Spinal cord (tissue), 10 donors: ENCODE measurements around the gene BNIP5. TPM values are rescaled to one million over a fixed set of nuclear protein-coding genes. Genes with fewer than 3 reads are reported as not detected.
A peak's percentile ranks its signal among the peaks of the same experiment; 100 is the strongest.

Experiments
- DNase-seq, 6 donors: peaks; one replicate each; pipeline versions ENCODE4 v3.0.0 to v3.0.0-alpha.2; 2013 to 2015; ENCODE audit warnings: low spot score in 6 of 6, low read depth in 4 of 6
- H3K27ac ChIP-seq: one replicate; pipeline ENCODE4 v1.5.1; 2013; ENCODE audit warnings: low read depth, low read length, control low read depth
- H3K27me3 ChIP-seq: one replicate; pipeline ENCODE4 v1.6.1; 2013; ENCODE audit warnings: low read length; ENCODE audit not compliant: control insufficient read depth, insufficient read depth
- H3K36me3 ChIP-seq: one replicate; pipeline ENCODE4 v1.6.1; 2013; ENCODE audit warnings: low read length; ENCODE audit not compliant: control insufficient read depth, insufficient read depth
- H3K4me1 ChIP-seq: one replicate; pipeline ENCODE4 v1.6.1; 2013; ENCODE audit warnings: low read length; ENCODE audit not compliant: control insufficient read depth, insufficient read depth
- H3K4me3 ChIP-seq: one replicate; pipeline ENCODE4 v1.5.1; 2013; ENCODE audit warnings: low read depth, low read length, control low read depth
- H3K9me3 ChIP-seq: one replicate; pipeline ENCODE4 v1.6.1; 2013; ENCODE audit warnings: low read length; ENCODE audit not compliant: control insufficient read depth, insufficient read depth
- WGBS: methylation state at CpG from one replicate; pipeline ENCODE4 v1.1.5; 2013; ENCODE audit warnings: missing lambda C conversion rate; ENCODE audit not compliant: insufficient coverage; 5-methylcytosine and 5-hydroxymethylcytosine counted together
- polyA plus RNA-seq, 2 donors: library from polyadenylated mRNA; unstranded; fragments of 120-200 nt; gene quantifications; one replicate each; pipeline ENCODE4 v1.2.1, GENCODE V29; 2013; ENCODE audit not compliant: insufficient read length in 2 of 2
- total RNA-seq, 2 donors: library from RNA; depleted of rRNA in 1 of 2; stranded (reverse); fragments of 120-200 nt in 1 of 2; fragments of >200 nt in 1 of 2; gene quantifications; one replicate each; pipeline versions ENCODE4 v1.2.3 to v1.2.4, GENCODE V29; 2013 to 2014
- donor health status: healthy.

The BNIP5 gene
- total and polyA plus RNA-seq, 4 donors: under 0.01 to 0.06 (median 0.05) TPM; not detected in 1

GRCh38 chr6:36336208-36336710 is 429 bp downstream of the BNIP5 start:
- peaks cover 26% of the 10 kb centered on the region for H3K4me1 ChIP-seq
- no peak overlapping the region for H3K4me3 ChIP-seq
- DNase-seq: no peak
- no peaks in the 10 kb centered on the region for H3K27me3 ChIP-seq
- H3K27ac ChIP-seq: no peak overlapping the region
- H3K36me3 ChIP-seq: no peaks in the 10 kb centered on the region
- no peaks in the 10 kb centered on the region for H3K9me3 ChIP-seq
- 81% methylated on average over 3 of the region's 5 CpGs for WGBS

- no peaks in the 10 kb centered on the region for H3K9me3 ChIP-seq
- no peak for DNase-seq
- no peaks in the 10 kb centered on the region for H3K36me3 ChIP-seq
- no peak overlapping the region for H3K4me3 ChIP-seq
- H3K4me1 ChIP-seq: peaks cover 20% of the 10 kb centered on the region
- no peak overlapping the region for H3K27ac ChIP-seq
- no peaks in the 10 kb centered on the region for H3K27me3 ChIP-seq
- 94% methylated on average over 12 of the region's 14 CpGs for WGBS
Observed at GRCh38 chr6:36335465-36336207, 1.1 kb downstream of the BNIP5 start.

- H3K27me3 ChIP-seq: no peaks in the 10 kb centered on the region
- H3K4me3 ChIP-seq: no peak overlapping the region
- H3K27ac ChIP-seq: no peak overlapping the region
- 92% methylated on average over 12 of the region's 14 CpGs for WGBS
- H3K4me1 ChIP-seq: peaks cover 20% of the 10 kb centered on the region
- no peaks in the 10 kb centered on the region for H3K9me3 ChIP-seq
- H3K36me3 ChIP-seq: no peaks in the 10 kb centered on the region
- DNase-seq: no peak
Observed at GRCh38 chr6:36334832-36335459, 1.7 kb downstream of the BNIP5 start.

GRCh38 chr6:36333931-36334725 is 2.6 kb downstream of the BNIP5 start:
- Histone ChIP-seq H3K36me3 (no peaks in the 10 kb centered on the region), H3K27ac (peak overlapping the region; percentile 0), H3K9me3 (no peaks in the 10 kb centered on the region), H3K4me3 (no peak overlapping the region), H3K4me1 (peaks cover 23% of the 10 kb centered on the region), H3K27me3 (no peaks in the 10 kb centered on the region)
- DNase-seq: peak in 4 of 6 donors; percentile 55 to 95 (median 72)
- WGBS: 19% methylated on average over 20 of the region's 20 CpGs

- DNase-seq: peak in 2 of 6 donors; percentile 58 to 78
- Histone ChIP-seq H3K4me3 (no peak overlapping the region), H3K27me3 (no peaks in the 10 kb centered on the region)
Observed at GRCh38 chr6:36333171-36333895, 3.4 kb downstream of the BNIP5 start.

GRCh38 chr6:36331381-36331780 is 5.3 kb downstream of the BNIP5 start:
- no peak overlapping the region for H3K4me3 ChIP-seq
- H3K4me1 ChIP-seq: peaks cover 31% of the 10 kb centered on the region
- H3K36me3 ChIP-seq: no peaks in the 10 kb centered on the region
- H3K9me3 ChIP-seq: no peaks in the 10 kb centered on the region
- WGBS: 80% methylated on average over 5 of the region's 6 CpGs
- no peak overlapping the region for H3K27ac ChIP-seq
- H3K27me3 ChIP-seq: no peaks in the 10 kb centered on the region
- no peak for DNase-seq

More at GRCh38 chr6:36333171-36333895, 3.4 kb downstream of the BNIP5 start:
- Histone ChIP-seq H3K36me3 (no peaks in the 10 kb centered on the region), H3K4me1 (peaks cover 23% of the 10 kb centered on the region), H3K9me3 (no peaks in the 10 kb centered on the region), H3K27ac (no peak overlapping the region)
- no CpG with 5 or more reads among the region's 8 CpGs for WGBS

GRCh38 chr6:36330366-36330765 is 6.3 kb downstream of the BNIP5 start:
- no peak for DNase-seq
- 75% methylated on average over 11 of the region's 14 CpGs for WGBS
- Histone ChIP-seq H3K9me3 (no peaks in the 10 kb centered on the region), H3K27ac (no peak overlapping the region), H3K4me1 (peaks cover 38% of the 10 kb centered on the region), H3K27me3 (no peaks in the 10 kb centered on the region), H3K36me3 (no peaks in the 10 kb centered on the region), H3K4me3 (no peak overlapping the region)

GRCh38 chr6:36329798-36330291 is 6.8 kb downstream of the BNIP5 start:
- no peak overlapping the region for H3K27ac ChIP-seq
- H3K9me3 ChIP-seq: no peaks in the 10 kb centered on the region
- DNase-seq: no peak
- H3K36me3 ChIP-seq: no peaks in the 10 kb centered on the region
- WGBS: 39% methylated on average over 14 of the region's 14 CpGs
- no peak overlapping the region for H3K4me3 ChIP-seq
- no peaks in the 10 kb centered on the region for H3K27me3 ChIP-seq
- peaks cover 39% of the 10 kb centered on the region for H3K4me1 ChIP-seq

GRCh38 chr6:36328600-36328999 is 8.1 kb downstream of the BNIP5 start:
- 76% methylated on average over 4 of the region's 7 CpGs for WGBS
- no peaks in the 10 kb centered on the region for H3K27me3 ChIP-seq
- peaks cover 28% of the 10 kb centered on the region for H3K4me1 ChIP-seq
- no peak overlapping the region for H3K4me3 ChIP-seq
- no peak for DNase-seq
- no peaks in the 10 kb centered on the region for H3K9me3 ChIP-seq
- H3K36me3 ChIP-seq: no peaks in the 10 kb centered on the region
- no peak overlapping the region for H3K27ac ChIP-seq
